Left renal cortex interstitium (tissue), 4 donors: Measurements from ENCODE around the gene PACSIN3. TPM values are rescaled to one million over a fixed set of nuclear protein-coding genes. Genes with fewer than 3 reads are reported as not detected.

Experiments
- DNase-seq, 4 donors: peaks; one replicate each; pipeline ENCODE4 v3.0.0-alpha.2; 2013; ENCODE audit warnings: low read depth in 4 of 4, low spot score in 2 of 4, missing footprints in 1 of 4
- polyA plus RNA-seq, 4 donors: library from polyadenylated mRNA; unstranded; fragments of 120-200 nt; gene quantifications; one replicate each; pipeline ENCODE4 v1.2.1, GENCODE V29; 2013; ENCODE audit not compliant: insufficient read length in 4 of 4

The PACSIN3 gene
- polyA plus RNA-seq, 4 donors, result 31.9 to 39.7 (median 34.5) TPM

DNA sequence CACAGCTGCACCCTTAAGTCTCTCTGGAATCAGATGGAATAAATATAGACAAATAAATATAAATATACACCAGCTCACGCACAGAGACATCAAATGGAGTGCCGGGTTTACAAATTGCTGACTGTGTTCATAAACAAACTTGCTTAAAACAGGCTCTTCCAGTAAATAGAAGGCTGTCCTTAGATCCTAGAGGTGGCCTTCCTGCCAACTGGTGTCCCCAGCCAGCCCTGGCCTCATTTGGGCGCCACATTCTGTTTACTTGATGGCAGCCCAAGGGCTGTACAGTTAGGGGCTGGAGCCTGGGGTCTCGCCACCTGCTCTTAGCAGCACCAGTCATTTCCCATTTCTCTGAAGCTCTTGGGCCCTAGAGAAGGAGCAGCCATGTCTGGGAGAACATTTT is 30.4 kb downstream of the PACSIN3 start:
- DNase-seq, result no peak

GRCh38 chr11:47154616-47155570 is 31.3 kb downstream of the PACSIN3 start:
- no peak for DNase-seq

- DNase-seq, result peak in 3 of 4 donors; percentile 49 to 70 (median 52)
Observed at GRCh38 chr11:47152953-47153950, 33.0 kb downstream of the PACSIN3 start.

- no peak for DNase-seq
Observed at GRCh38 chr11:47152126-47152952, 33.9 kb downstream of the PACSIN3 start.

GRCh38 chr11:47149782-47150181 is 36.5 kb downstream of the PACSIN3 start:
- no peak for DNase-seq

DNA sequence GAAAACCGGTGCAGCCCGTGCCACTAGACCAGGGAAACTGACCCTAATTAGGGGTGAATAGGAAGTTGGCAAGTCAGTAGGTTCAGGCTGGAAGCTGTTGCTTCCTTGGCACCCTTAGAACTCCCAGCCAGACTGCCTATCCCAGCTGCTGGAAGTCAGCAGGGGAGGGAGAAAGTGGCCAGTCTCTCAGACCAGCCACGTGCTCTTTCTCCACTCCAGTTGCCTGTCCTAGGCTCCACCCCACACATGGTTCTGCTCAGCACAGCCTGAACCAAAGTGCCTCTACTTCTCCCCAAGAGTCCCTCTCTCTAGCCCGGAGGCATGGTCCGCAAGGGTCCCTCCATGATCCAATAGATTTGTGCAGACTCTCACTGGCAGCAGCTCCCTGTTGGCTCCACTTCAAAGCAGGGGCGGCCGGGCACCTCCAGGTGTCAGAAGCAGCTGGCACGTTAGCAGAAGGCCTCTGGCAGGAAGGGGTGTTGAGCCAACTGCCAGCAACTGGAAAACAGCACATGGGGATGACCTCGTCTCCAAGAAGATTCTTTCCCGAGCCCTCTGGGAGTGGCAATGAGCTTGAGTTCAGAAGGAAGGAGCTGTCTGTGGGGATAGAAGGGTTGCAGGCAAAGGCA is 37.2 kb downstream of the PACSIN3 start:
- no peak for DNase-seq

GRCh38 chr11:47148270-47148669 is 38.0 kb downstream of the PACSIN3 start:
- DNase-seq, result no peak

DNA sequence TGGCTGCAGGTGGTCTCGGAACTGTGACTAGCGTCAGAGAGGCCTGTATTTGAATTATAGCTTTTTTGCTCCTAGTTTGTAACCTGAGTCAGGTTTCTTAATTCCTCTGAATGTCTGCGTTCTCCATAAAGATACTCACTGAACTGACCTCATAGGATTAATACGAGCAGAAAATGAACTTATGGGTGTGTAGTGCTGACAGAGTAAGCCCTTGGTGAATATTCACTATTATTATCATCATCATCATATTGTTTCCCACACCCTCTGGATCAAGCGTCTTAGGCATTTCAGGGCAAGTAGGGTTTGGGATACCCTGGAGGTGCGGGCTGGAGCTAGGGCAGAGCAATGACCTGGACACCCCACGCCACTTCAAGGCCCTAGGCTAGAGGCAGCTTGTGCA is 38.6 kb downstream of the PACSIN3 start:
- DNase-seq, result no peak

DNA sequence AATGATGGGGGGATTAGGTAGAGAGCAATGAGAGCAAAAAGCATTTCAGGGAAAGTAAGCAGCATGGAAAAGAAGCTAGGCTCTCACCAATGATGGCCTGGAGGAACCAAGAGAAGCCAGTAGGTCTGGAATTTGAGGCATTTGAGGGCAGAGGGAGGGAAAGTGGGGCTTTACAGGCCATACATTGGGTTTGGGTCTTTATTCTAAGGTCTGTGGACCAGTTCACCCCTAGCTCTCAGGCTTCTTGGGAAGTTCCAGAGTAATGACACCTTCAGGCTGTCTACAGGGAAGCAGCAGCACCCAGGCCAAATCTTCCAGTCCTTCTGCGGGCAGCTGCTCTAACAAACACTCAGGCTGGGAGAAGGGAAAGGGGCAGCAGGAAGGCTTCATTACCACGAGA is 39.0 kb downstream of the PACSIN3 start:
- no peak for DNase-seq

GRCh38 chr11:47144541-47144940 is 41.7 kb downstream of the PACSIN3 start:
- no peak for DNase-seq

- DNase-seq, result no peak
Observed at GRCh38 chr11:47143322-47143721, 42.9 kb downstream of the PACSIN3 start.

GRCh38 chr11:47139878-47140277 is 46.4 kb downstream of the PACSIN3 start:
- DNase-seq, result no peak

GRCh38 chr11:47137476-47137875 is 48.8 kb downstream of the PACSIN3 start:
- no peak for DNase-seq

DNA sequence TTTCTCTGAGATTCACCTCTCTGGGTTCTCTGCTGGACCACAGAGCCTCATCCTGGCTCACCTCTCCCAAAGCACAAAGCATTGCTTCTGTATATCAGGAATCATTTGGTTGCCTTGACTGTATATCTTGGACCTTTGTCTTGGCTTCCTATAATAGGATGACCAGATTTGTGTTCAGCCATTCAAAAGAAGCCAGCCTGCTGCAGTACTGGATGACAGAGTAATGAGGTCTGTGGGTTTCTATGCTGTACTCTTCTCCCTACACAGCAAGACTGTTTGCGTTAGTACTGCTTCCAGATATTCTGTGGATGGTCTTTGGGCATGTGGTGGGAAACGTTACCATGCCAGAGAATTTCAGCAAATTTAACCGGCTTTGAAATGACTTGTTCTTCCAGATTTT is 49.3 kb downstream of the PACSIN3 start:
- DNase-seq, result no peak

DNA sequence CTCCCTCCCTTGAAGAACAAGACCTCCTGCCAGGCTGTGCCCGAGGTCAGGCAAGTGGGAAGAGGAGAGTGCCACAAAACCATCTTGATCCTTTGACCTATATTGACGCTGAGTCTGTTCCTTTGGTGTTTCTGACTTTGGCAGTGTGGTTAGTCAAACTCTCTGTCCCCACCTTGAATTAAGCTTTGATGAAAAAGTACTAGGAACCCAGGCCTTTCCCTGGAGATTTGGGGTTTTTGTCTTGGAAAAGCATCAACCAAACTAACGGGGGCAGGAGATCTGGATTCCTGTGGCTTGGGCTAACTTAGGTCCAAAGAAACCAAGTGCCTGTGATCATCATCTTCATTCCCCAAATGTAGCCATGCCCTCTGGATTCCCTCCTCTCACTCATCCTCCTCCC is 49.9 kb downstream of the PACSIN3 start:
- no peak for DNase-seq

DNA sequence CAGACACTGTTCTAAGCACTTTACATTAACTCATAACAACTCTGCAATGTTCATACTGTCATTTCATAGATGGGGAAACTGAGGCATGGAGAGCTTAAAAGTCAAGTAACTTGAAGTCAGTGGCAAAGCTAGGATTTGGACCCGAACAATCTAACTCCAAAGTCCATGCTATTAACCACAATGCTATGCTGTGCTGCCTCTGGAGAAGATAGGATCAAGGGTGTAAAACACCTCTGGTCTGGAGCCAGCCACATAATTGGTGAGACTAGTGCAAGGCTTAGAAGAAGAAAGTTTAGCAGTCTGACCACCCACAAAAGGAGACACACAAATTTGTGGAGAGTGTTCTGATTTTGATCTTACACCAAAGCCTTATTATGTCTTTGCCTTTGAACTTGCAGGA is 53.3 kb downstream of the PACSIN3 start:
- DNase-seq, result no peak

DNA sequence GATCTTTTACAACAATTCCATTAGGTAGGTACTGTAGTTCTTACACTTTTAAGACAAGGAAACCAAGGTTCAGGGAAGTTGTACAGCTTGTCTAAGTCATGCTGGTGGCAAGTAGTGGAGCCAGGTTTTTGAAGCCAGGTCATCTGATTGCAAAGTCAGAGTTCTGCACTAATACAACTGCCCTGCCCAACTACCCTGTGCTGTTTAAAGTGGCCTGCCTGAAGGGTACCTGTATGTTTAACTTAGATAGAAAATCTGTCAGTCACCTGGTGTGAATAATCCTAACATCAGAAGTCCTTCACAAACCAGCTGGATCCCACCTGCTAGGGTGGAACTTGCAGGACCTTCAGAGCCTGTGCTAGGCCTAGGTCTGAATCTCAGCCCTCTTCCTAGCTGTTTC is 53.7 kb downstream of the PACSIN3 start:
- no peak for DNase-seq

DNA sequence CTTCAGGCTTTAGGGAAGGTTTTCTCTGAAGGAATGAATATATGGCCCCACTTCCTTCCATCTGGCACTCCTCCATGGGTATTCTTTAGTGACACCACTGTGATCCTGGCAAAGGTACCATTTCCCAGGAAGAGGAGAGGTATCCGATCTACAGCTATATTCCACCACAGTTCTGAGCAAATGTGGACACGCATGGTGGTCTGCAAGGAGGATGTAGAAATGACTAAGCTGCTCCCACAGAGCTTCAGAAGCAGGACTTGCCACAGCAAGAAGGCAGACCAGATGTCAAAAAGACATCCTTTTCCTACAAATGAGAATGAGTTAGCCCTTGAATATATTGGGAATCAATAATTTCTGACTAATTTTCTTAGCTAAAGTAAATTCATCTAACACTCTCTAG is 55.1 kb downstream of the PACSIN3 start:
- no peak for DNase-seq

DNA sequence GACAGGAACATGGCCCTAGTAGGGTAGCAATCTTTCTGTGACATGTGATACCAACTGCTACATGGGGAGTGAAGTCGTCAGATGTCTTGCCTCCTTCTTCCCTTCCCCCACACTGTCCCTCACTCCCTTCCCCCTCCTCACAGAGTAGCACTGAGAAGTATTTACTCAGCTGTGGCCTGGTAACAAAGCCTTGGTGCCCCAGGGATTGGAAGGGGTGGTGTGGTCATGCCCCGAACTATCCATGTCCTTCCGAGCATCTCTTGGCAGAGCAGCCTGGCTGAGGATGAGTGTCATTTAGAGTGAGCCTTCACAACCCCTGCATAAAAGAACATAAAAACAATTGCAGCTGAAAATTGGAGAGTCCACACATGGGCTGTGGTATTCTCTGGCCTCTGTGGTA is 55.7 kb downstream of the PACSIN3 start:
- DNase-seq, result no peak
